Trophoblast cell (in vitro differentiated cells and primary cell): Measurements from ENCODE around the gene GALNT13.

ENCODE experiments used
- DNase-seq, 2 donors: peaks; one replicate each; pipeline ENCODE4 v3.0.0-alpha.2; 2016
- H2AFZ ChIP-seq: 2 replicates; pipeline ENCODE4 v1.6.1; 2013; ENCODE audit warnings: low read length, moderate library complexity, mild to moderate bottlenecking; ENCODE audit not compliant: insufficient read depth, poor library complexity
- H2AK5ac ChIP-seq: 2 replicates; pipeline ENCODE4 v1.6.1; 2013; ENCODE audit warnings: mild to moderate bottlenecking, low read length
- H2BK120ac ChIP-seq: 2 replicates; pipeline ENCODE4 v1.6.1; 2013; ENCODE audit warnings: low read length, mild to moderate bottlenecking, moderate library complexity; ENCODE audit not compliant: insufficient read depth, poor library complexity
- H2BK12ac ChIP-seq: 2 replicates; pipeline ENCODE4 v1.6.1; 2013; ENCODE audit warnings: mild to moderate bottlenecking, low read length, moderate library complexity
- H2BK5ac ChIP-seq: 2 replicates; pipeline ENCODE4 v1.6.1; 2013; ENCODE audit warnings: low read length, low read depth, moderate library complexity, mild to moderate bottlenecking; ENCODE audit not compliant: poor library complexity
- H3K14ac ChIP-seq: 2 replicates; pipeline ENCODE4 v1.6.1; 2013; ENCODE audit warnings: mild to moderate bottlenecking, low read length
- H3K18ac ChIP-seq: 2 replicates; pipeline ENCODE4 v1.6.1; 2013; ENCODE audit warnings: mild to moderate bottlenecking, low read length
- H3K23ac ChIP-seq: 2 replicates; pipeline ENCODE4 v1.6.1; 2013; ENCODE audit warnings: low read length
- H3K27ac ChIP-seq: 2 replicates; pipeline ENCODE4 v1.5.1; 2013; ENCODE audit warnings: low read depth, mild to moderate bottlenecking, inconsistent platforms, low read length, moderate library complexity
- H3K27me3 ChIP-seq: 2 replicates; pipeline ENCODE4 v1.6.1; 2013; ENCODE audit warnings: inconsistent platforms, mild to moderate bottlenecking, low read length, moderate library complexity; ENCODE audit not compliant: insufficient read depth
- H3K36me3 ChIP-seq, 2 experiments: 1 replicate in 1 of 2; 2 replicates in 1 of 2; pipeline ENCODE4 v1.6.1; 2013; ENCODE audit warnings: low read length in 2 of 2, mild to moderate bottlenecking in 2 of 2, moderate library complexity in 1 of 2; ENCODE audit not compliant: insufficient read depth in 2 of 2, control insufficient read depth in 1 of 2
- H3K4ac ChIP-seq: 2 replicates; pipeline ENCODE4 v1.6.1; 2013; ENCODE audit warnings: low read depth, mild to moderate bottlenecking, low read length, moderate library complexity
- H3K4me1 ChIP-seq, 2 experiments: 1 replicate in 1 of 2; 2 replicates in 1 of 2; pipeline ENCODE4 v1.6.1; 2013; ENCODE audit warnings: low read length in 2 of 2, mild to moderate bottlenecking in 2 of 2, moderate library complexity in 1 of 2; ENCODE audit not compliant: insufficient read depth in 2 of 2, control insufficient read depth in 1 of 2
- H3K4me2 ChIP-seq: 2 replicates; pipeline ENCODE4 v1.6.1; 2013; ENCODE audit warnings: inconsistent platforms, mild to moderate bottlenecking, low read length, moderate library complexity
- H3K4me3 ChIP-seq: 2 replicates; pipeline ENCODE4 v1.5.1; 2013; ENCODE audit warnings: mild to moderate bottlenecking, low read depth, low read length, inconsistent platforms
- H3K79me1 ChIP-seq: one replicate; pipeline ENCODE4 v1.6.1; 2013; ENCODE audit warnings: low read length
- H3K79me2 ChIP-seq: 2 replicates; pipeline ENCODE4 v1.6.1; 2013; ENCODE audit warnings: low read length, mild to moderate bottlenecking; ENCODE audit not compliant: control insufficient read depth, insufficient read depth, poor library complexity
- H3K9ac ChIP-seq: 2 replicates; pipeline ENCODE4 v1.6.1; 2013; ENCODE audit warnings: mild to moderate bottlenecking, low read length
- H3K9me3 ChIP-seq: 2 replicates; pipeline ENCODE4 v1.6.1; 2013; ENCODE audit warnings: low read depth, mild to moderate bottlenecking, control low read depth, inconsistent platforms, low read length; ENCODE audit not compliant: insufficient read depth
- H4K12ac ChIP-seq: 2 replicates; pipeline ENCODE4 v1.6.1; 2013; ENCODE audit warnings: low read depth, mild to moderate bottlenecking, low read length, moderate library complexity
- H4K8ac ChIP-seq: 2 replicates; pipeline ENCODE4 v1.6.1; 2013; ENCODE audit warnings: low read depth, mild to moderate bottlenecking, low read length, moderate library complexity
- H4K91ac ChIP-seq: one replicate; pipeline ENCODE4 v1.6.1; 2013; ENCODE audit warnings: low read depth, mild to moderate bottlenecking, low read length, moderate library complexity
- WGBS: extraction: QIAGEN DNeasy Blood & Tissue Kit; methylation state at CpG from one replicate; pipeline ENCODE4 v1.1.7; 2013; ENCODE audit warnings: missing lambda C conversion rate; ENCODE audit not compliant: insufficient read length, insufficient coverage; ENCODE audit errors: extremely low coverage; 5-methylcytosine and 5-hydroxymethylcytosine counted together

Gene GALNT13

DNA sequence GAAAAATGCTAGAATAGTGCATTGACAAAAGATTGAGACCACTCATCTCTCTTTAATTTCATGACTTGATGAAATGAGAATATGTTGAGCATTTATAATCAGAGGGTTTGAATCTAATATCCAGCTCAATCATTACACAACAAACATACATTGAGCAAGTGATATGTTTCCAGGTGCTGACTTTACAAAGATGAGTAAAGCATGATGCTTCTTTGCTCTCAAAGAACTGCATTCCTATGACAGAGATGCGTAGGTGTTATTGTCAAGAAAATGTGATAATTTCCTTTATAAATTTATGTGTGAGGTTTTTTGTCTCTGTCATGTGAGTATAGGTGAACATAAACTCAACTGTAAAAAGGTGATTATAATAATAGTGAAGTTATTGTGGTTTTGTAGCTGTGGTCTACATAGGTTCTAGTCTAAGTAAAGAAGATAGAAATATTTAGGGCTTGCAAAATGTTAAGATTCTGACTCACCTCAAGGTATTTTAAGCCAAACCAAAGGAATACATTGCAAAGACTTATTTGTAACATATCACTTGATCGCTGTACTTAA, 389.8 kb downstream of the GALNT13 start:
- Histone ChIP-seq H3K18ac (no peak overlapping the region), H2BK12ac (no peak overlapping the region), H3K14ac (no peak overlapping the region), H3K4me2 (no peak overlapping the region), H3K23ac (no peak overlapping the region), H3K9ac (no peak overlapping the region), H2BK5ac (no peak overlapping the region), H3K4me3 (no peak overlapping the region), H2AFZ (no peak overlapping the region), H4K8ac (no peak overlapping the region), H3K27ac (no peak overlapping the region), H3K79me2 (no peaks in the 10 kb centered on the region), H4K91ac (no peak overlapping the region), H3K36me3 (no peaks in the 10 kb centered on the region), H4K12ac (no peak overlapping the region), H3K79me1 (peaks cover 2% of the 10 kb centered on the region), H3K9me3 (no peaks in the 10 kb centered on the region), H3K4ac (no peak overlapping the region), H2BK120ac (no peak overlapping the region), H3K27me3 (no peaks in the 10 kb centered on the region), H3K4me1 (peaks cover 0 to 2% of the 10 kb centered on the region in 2 experiments), H2AK5ac (no peak overlapping the region)
- DNase-seq, result peak in 1 of 2 donors; percentile 12
- WGBS, result no CpG with 5 or more reads among the region's 2 CpGs

DNA sequence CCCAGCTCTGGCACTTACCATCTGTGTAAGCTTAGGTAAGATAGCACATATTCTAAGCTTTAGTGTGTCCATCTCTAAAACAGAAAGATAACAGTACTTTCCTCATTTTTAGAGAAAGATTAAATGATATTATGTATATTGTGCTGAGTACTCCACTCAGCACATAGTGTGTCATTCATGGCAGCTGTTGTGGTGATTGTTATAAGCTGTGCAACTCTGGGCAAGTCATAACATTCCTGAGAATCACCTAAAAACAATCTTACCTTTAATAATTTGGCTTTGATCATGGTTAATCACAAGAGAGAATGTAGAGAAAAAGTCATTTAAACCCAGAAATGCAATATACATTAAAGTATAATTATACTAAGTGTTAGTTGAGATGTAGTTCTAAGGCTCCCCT, 391.5 kb downstream of the GALNT13 start:
- Histone ChIP-seq H2BK5ac (no peak overlapping the region), H3K14ac (no peak overlapping the region), H3K4me3 (no peak overlapping the region), H3K79me1 (peaks cover 2% of the 10 kb centered on the region), H4K8ac (no peak overlapping the region), H3K27me3 (no peaks in the 10 kb centered on the region), H3K27ac (no peak overlapping the region), H3K18ac (no peak overlapping the region), H3K36me3 (no peaks in the 10 kb centered on the region), H2BK12ac (no peak overlapping the region), H3K4ac (no peak overlapping the region), H4K91ac (no peak overlapping the region), H3K4me1 (peaks cover 0 to 2% of the 10 kb centered on the region in 2 experiments), H3K4me2 (no peak overlapping the region), H3K79me2 (no peaks in the 10 kb centered on the region), H3K23ac (no peak overlapping the region), H4K12ac (no peak overlapping the region), H2AK5ac (no peak overlapping the region), H2BK120ac (no peak overlapping the region), H2AFZ (no peak overlapping the region), H3K9me3 (no peaks in the 10 kb centered on the region), H3K9ac (no peak overlapping the region)
- DNase-seq, result no peak

- Histone ChIP-seq H3K18ac (no peak overlapping the region), H3K4ac (no peak overlapping the region), H3K36me3 (no peaks in the 10 kb centered on the region), H2BK5ac (no peak overlapping the region), H3K4me3 (no peak overlapping the region), H2AFZ (no peak overlapping the region), H3K23ac (no peak overlapping the region), H3K79me2 (no peaks in the 10 kb centered on the region), H3K9me3 (no peaks in the 10 kb centered on the region), H2BK12ac (no peak overlapping the region), H3K79me1 (peaks cover 2% of the 10 kb centered on the region), H3K27me3 (no peaks in the 10 kb centered on the region), H4K91ac (no peak overlapping the region), H3K14ac (no peak overlapping the region), H3K4me1 (peaks cover 0 to 2% of the 10 kb centered on the region in 2 experiments), H4K8ac (peak overlapping the region; percentile 54), H2BK120ac (no peak overlapping the region), H2AK5ac (no peak overlapping the region), H3K4me2 (no peak overlapping the region), H3K9ac (no peak overlapping the region), H3K27ac (peak overlapping the region; percentile 44), H4K12ac (no peak overlapping the region)
- WGBS, result no CpG with 5 or more reads among the region's 2 CpGs
- peak; percentile 7 to 37 for DNase-seq
Observed at GRCh38 chr2:154264024-154264423, 392.3 kb downstream of the GALNT13 start.

DNA sequence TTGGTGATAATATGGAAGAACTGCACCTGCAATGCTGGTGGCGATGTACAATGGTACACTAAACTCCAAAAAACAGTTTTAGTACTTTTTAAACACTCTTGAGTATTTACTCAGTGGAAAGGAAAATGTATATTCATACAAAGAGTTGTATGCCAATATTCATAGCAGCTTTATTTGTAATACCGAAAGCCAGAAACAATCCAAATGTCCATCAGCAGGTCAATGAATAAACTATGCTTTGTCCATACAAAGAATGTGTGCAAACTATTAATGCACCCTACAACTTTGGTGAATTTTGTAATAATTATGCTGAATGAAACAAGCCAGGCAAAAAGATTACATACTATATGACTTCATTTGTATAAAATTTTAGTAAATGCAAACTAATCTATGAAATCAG, 396.3 kb downstream of the GALNT13 start:
- H2BK5ac ChIP-seq, result no peak overlapping the region
- H3K18ac ChIP-seq, result no peak overlapping the region
- H2AFZ ChIP-seq, result no peak overlapping the region
- peaks cover 0 to 2% of the 10 kb centered on the region in 2 experiments for H3K4me1 ChIP-seq
- H4K8ac ChIP-seq, result no peak overlapping the region
- peaks cover 2% of the 10 kb centered on the region for H3K79me1 ChIP-seq
- no peak overlapping the region for H3K4me2 ChIP-seq
- H3K4ac ChIP-seq, result no peak overlapping the region
- no peak overlapping the region for H4K91ac ChIP-seq
- no peaks in the 10 kb centered on the region for H3K27me3 ChIP-seq
- no peak overlapping the region for H3K4me3 ChIP-seq
- H3K36me3 ChIP-seq, result no peaks in the 10 kb centered on the region
- no peak for DNase-seq
- no peak overlapping the region for H3K23ac ChIP-seq
- H3K9me3 ChIP-seq, result no peaks in the 10 kb centered on the region
- WGBS, result no CpG with 5 or more reads among the region's 2 CpGs
- no peak overlapping the region for H2AK5ac ChIP-seq
- no peak overlapping the region for H2BK12ac ChIP-seq
- no peaks in the 10 kb centered on the region for H3K79me2 ChIP-seq
- H3K9ac ChIP-seq, result no peak overlapping the region
- H4K12ac ChIP-seq, result no peak overlapping the region
- H3K14ac ChIP-seq, result no peak overlapping the region
- H2BK120ac ChIP-seq, result no peak overlapping the region
- no peak overlapping the region for H3K27ac ChIP-seq
